GM12878 (cell line): ENCODE results near the gene MAP1S. TPM values are rescaled to one million over a fixed set of nuclear protein-coding genes. Genes with fewer than 3 reads are reported as not detected.

Experiments
- ATAC-seq: fragments of 200-7000 bp; cut with Tn5 transposase; 3 replicates; pipeline ENCODE4 v1.9.1; 2020; ENCODE audit warnings: mild to moderate bottlenecking, moderate library complexity
- BruUV-seq: library from RNA; stranded (reverse); fragments of 400-500 nt; replicated peaks from 2 replicates; lab custom pipeline; 2021; lab: Mats Ljungman, UMichigan
- CTCF ChIA-PET: fragments of 300-600 bp; sonication (Branson Sonifier 250); formaldehyde crosslinking; extraction: SDS; loops from one replicate; lab custom pipeline; 2021; ENCODE audit warnings: inconsistent platforms; lab: Yijun Ruan, JAX
- POLR2A ChIA-PET: fragments of 350-600 bp; formaldehyde crosslinking; extraction: SDS; loops from one replicate; lab custom pipeline; 2021; ENCODE audit warnings: inconsistent platforms; lab: Charles Lee
- RAD21 ChIA-PET: fragments of 300-600 bp; sonication (Branson Sonifier 250); formaldehyde crosslinking; loops from one replicate; lab custom pipeline; 2023; ENCODE audit warnings: antibody characterized with exemption; ENCODE audit not compliant: unreplicated experiment; lab: Charles Lee
- SMC1A ChIA-PET: fragments of 300-600 bp; sonication (Branson Sonifier 250); formaldehyde crosslinking; loops from one replicate; lab custom pipeline; 2023; ENCODE audit not compliant: unreplicated experiment, uncharacterized antibody; lab: Charles Lee
- DNase-seq: peaks from one replicate; pipeline ENCODE4 v3.0.0-alpha.2; 2011; ENCODE audit warnings: low read depth, low spot score
- FAIRE-seq: peaks from 3 replicates; lab custom pipeline; 2011; peaks lifted over from hg19 to GRCh38; lab: Jason Lieb, UNC
- H2AFZ ChIP-seq: 2 replicates; pipeline ENCODE4 v1.6.0; 2011; ENCODE audit warnings: low read depth, low read length, control low read depth; ENCODE audit not compliant: control insufficient read depth
- H3K27ac ChIP-seq: 2 replicates; pipeline ENCODE4 v1.5.1; 2011; ENCODE audit warnings: control low read depth; ENCODE audit not compliant: control insufficient read depth, insufficient read depth
- H3K27me3 ChIP-seq, 2 experiments: replicated peaks in 1 of 2; 2 replicates each; pipeline versions ENCODE4 v1.6.0 to v1.6.1; 2011; ENCODE audit warnings: low read length in 1 of 2; ENCODE audit not compliant: control insufficient read depth in 2 of 2, insufficient read depth in 2 of 2
- H3K36me3 ChIP-seq, 2 experiments: 2 replicates each; pipeline ENCODE4 v1.5.1; 2011; ENCODE audit warnings: low read length in 1 of 2; ENCODE audit not compliant: control insufficient read depth in 2 of 2, insufficient read depth in 2 of 2
- H3K4me1 ChIP-seq: 2 replicates; pipeline ENCODE4 v1.6.1; 2011; ENCODE audit warnings: mild to moderate bottlenecking, low read length, moderate library complexity, mixed read lengths; ENCODE audit not compliant: control insufficient read depth, insufficient read depth
- H3K4me2 ChIP-seq: 2 replicates; pipeline ENCODE4 v1.6.0; 2011; ENCODE audit warnings: control low read depth; ENCODE audit not compliant: control insufficient read depth, insufficient read depth
- H3K4me3 ChIP-seq: fragments of 200-600 bp; sonication (generic); 2 replicates; pipeline ENCODE4 v1.5.1; 2016
- H3K79me2 ChIP-seq: 2 replicates; pipeline ENCODE4 v1.6.0; 2011; ENCODE audit warnings: low read length; ENCODE audit not compliant: control insufficient read depth, insufficient read depth
- H3K9ac ChIP-seq: 2 replicates; pipeline ENCODE4 v1.8.0; 2011; ENCODE audit warnings: low read length, control low read depth, mixed read lengths; ENCODE audit not compliant: control insufficient read depth, insufficient read depth
- H3K9me3 ChIP-seq: replicated peaks from 3 replicates; pipeline ENCODE4 v1.5.1; 2011; ENCODE audit warnings: mild to moderate bottlenecking, low read length; ENCODE audit not compliant: control insufficient read depth, insufficient read depth
- H4K20me1 ChIP-seq: 2 replicates; pipeline ENCODE4 v1.6.0; 2011; ENCODE audit not compliant: control insufficient read depth, insufficient read depth
- MEF2B ChIP-seq: fragments of 450-650 bp; IDR thresholded peaks from 2 replicates; pipeline ENCODE4 v1.6.1; 2018; ENCODE audit warnings: mild to moderate bottlenecking, moderate library complexity; ENCODE audit not compliant: partially characterized antibody, poor library complexity, severe bottlenecking
- MYC ChIP-seq: IDR thresholded peaks from 2 replicates; pipeline ENCODE4 v1.6.1; 2011; ENCODE audit warnings: mild to moderate bottlenecking, low read length, moderate library complexity, inconsistent platforms; ENCODE audit not compliant: insufficient read depth, insufficient replicate concordance, insufficient read length, severe bottlenecking
- NFYB ChIP-seq: IDR thresholded peaks from 2 replicates; pipeline ENCODE4 v1.6.1; 2011; ENCODE audit warnings: low read depth, mild to moderate bottlenecking, low read length, improper control_type of control experiment, moderate library complexity; ENCODE audit not compliant: insufficient read depth
- RAD21 ChIP-seq: IDR thresholded peaks from 2 replicates; pipeline ENCODE4 v1.6.1; 2011; ENCODE audit warnings: mild to moderate bottlenecking, low read depth, low read length, moderate library complexity; ENCODE audit not compliant: insufficient read depth
- SMARCA5 ChIP-seq: fragments of 450-650 bp; IDR thresholded peaks from 2 replicates; pipeline ENCODE4 v1.6.1; 2017; ENCODE audit warnings: mild to moderate bottlenecking
- SMC3 ChIP-seq: IDR thresholded peaks from 2 replicates; pipeline ENCODE4 v1.6.1; 2011; ENCODE audit warnings: low read length, improper control_type of control experiment, borderline replicate concordance
- SP1 ChIP-seq: IDR thresholded peaks from one replicate; pipeline ENCODE4 v1.6.1; 2011; ENCODE audit warnings: low read depth, low read length
- TCF3 ChIP-seq: IDR thresholded peaks from 2 replicates; pipeline ENCODE4 v1.6.1; 2012; ENCODE audit warnings: low read depth, mild to moderate bottlenecking, low read length, borderline replicate concordance; ENCODE audit not compliant: insufficient read depth
- WGBS: methylation state at CpG from one replicate; pipeline ENCODE4 v1.1.6; 2016; ENCODE audit warnings: low lambda C conversion rate; ENCODE audit not compliant: insufficient replicate concordance, insufficient coverage; ENCODE audit errors: missing lambda C conversion rate; 5-methylcytosine and 5-hydroxymethylcytosine counted together
- in situ Hi-C: fragments of 300-500 bp; cut with MboI; formaldehyde crosslinking; loops from 9 replicates; pipeline ENCODE4 v1.14.3; 2018; ENCODE audit warnings: mixed read lengths
- intact Hi-C: fragments of 100-400 bp; cut with micrococcal nuclease; formaldehyde crosslinking; loops from one replicate; pipeline ENCODE4 v1.14.2; 2022; ENCODE audit not compliant: unreplicated experiment
- polyA plus RNA-seq, 11 experiments: library from polyadenylated mRNA; depleted of rRNA in 4 of 11; unstranded in 6 of 11; stranded (reverse) in 5 of 11; fragments of >200 nt; fragmentation: Nextera tagmentation in 4 of 11; fragmentation: Illumina TruSeq in 1 of 11; extraction: Ambion mirVana in 4 of 11; extraction: Trizol in 1 of 11; gene quantifications; 1 replicate in 1 of 11; 2 replicates in 10 of 11; pipeline versions ENCODE4 v1.2.1 to v1.2.3, GENCODE V29; 2011 to 2016; ENCODE audit warnings: inconsistent platforms in 2 of 11, missing spikeins in 2 of 11, low read depth in 1 of 11
- total RNA-seq, 4 experiments: library from RNA; depleted of rRNA in 3 of 4; stranded (reverse); fragments of >200 nt in 3 of 4; fragmentation: Illumina TruSeq in 1 of 4; extraction: Trizol in 1 of 4; gene quantifications; 2 replicates each; pipeline versions ENCODE4 v1.2.1 to v1.2.3, GENCODE V29; 2013 to 2021
- TF ChIP-seq, protein P1 (sequence below): fragments of 450-650 bp; IDR thresholded peaks from 2 replicates; pipeline ENCODE4 v1.6.1; 2016; ENCODE audit warnings: mild to moderate bottlenecking
- TF ChIP-seq, protein P2 (sequence below), 3 experiments: IDR thresholded peaks in 2 of 3; conservative IDR thresholded peaks in 1 of 3; 2 replicates each; pipeline ENCODE4 v1.5.1; 2011; ENCODE audit warnings: low read depth in 3 of 3, low read length in 3 of 3, mild to moderate bottlenecking in 3 of 3, control low read depth in 2 of 3, moderate library complexity in 2 of 3, inconsistent platforms in 1 of 3, mixed read lengths in 1 of 3; ENCODE audit not compliant: control insufficient read depth in 2 of 3, insufficient read depth in 1 of 3; ENCODE audit errors: extremely low read depth in 1 of 3

The MAP1S gene
- total and polyA plus RNA-seq, 10 of the 15 experiments (the other 5 are each of a cell fraction or from before 2014, with no cell fraction given) = 2.1 to 63.9 (median 15.0) TPM

- TF ChIP-seq, protein P1, sequence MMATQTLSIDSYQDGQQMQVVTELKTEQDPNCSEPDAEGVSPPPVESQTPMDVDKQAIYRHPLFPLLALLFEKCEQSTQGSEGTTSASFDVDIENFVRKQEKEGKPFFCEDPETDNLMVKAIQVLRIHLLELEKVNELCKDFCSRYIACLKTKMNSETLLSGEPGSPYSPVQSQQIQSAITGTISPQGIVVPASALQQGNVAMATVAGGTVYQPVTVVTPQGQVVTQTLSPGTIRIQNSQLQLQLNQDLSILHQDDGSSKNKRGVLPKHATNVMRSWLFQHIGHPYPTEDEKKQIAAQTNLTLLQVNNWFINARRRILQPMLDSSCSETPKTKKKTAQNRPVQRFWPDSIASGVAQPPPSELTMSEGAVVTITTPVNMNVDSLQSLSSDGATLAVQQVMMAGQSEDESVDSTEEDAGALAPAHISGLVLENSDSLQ = peak; percentile 96
- TF ChIP-seq MYC = no peak
- peak; percentile 80 for TF ChIP-seq SP1
- TF ChIP-seq NFYB = peak; percentile 46; the same call in 1 of the 2 replicates
Measured at GRCh38 chr19:17772172-17772571, 52.9 kb downstream of the MAP1S start (continued).

DNA sequence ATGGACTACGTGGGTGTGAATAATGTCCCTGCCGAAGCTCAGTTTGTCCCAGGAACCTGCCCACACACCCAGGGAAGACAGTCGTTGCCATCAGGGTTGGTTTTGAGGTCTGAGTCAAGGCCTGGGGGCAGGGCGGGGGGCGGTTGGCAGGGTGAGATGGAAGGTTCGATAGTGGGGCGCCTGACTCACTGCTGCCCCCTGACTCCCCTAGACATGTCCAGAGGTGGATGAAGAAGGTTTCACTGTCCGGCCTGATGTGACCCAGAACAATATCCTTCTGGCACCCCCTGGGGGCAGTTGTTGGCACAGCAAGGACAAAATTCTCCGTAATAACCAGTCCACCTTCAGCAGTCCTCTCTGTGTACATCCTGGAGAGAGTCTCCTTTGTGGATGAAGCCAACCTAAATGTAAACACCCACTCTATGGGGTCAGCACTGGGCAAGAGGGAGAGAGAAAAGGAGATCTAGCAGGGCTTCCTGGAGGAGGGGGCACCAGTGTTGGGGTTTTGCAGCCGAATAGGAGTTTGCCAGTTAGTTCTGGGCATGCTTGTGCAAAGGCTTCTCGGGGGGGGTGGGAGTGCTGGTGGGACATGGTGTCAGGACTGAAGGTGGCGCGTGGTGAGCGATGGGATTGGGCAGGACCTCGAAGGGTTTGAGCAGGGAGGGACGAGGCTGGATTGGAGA is 56.1 kb downstream of the MAP1S start:
- Histone ChIP-seq H3K27ac (peak overlapping the region; percentile 76), H4K20me1 (no peaks in the 10 kb centered on the region; the same call in 1 of the 2 replicates), H3K4me2 (peak overlapping the region; percentile 75), H3K9me3 (no peaks in the 10 kb centered on the region), H3K36me3 (peaks cover 8 to 12% of the 10 kb centered on the region in 2 experiments), H3K4me3 (no peak overlapping the region), H2AFZ (no peak overlapping the region), H3K27me3 (no peaks in the 10 kb centered on the region), H3K9ac (no peak overlapping the region), H3K79me2 (no peaks in the 10 kb centered on the region)
- WGBS = 95% methylated on average over 15 of the region's 16 CpGs
- 0 out of 3 replicates have a peak, but pooled peaks have one; percentile 7 for ATAC-seq
- ChIA-PET POLR2A (interaction anchor here (0.6 to 2.1 kb wide), 7 partner anchors 8 to 60 kb away, joined by 3 to 23 read pairs (median 4); partner anchors contain the start of gene FCHO1), RAD21 (interaction anchor here (0.5 to 5.0 kb wide), 12 partner anchors 7 to 157 kb away, joined by 3 to 96 read pairs (median 4); partner anchors contain the start of genes CCDC124, FCHO1, JAK3 and RPL18A), SMC1A (interaction anchor here (0.9 to 2.6 kb wide), 12 partner anchors 9 to 156 kb away, joined by 3 to 20 read pairs (median 5); partner anchors contain the start of genes FCHO1 and RPL18A), CTCF (interaction anchor here (0.7 to 4.4 kb wide), 23 partner anchors 9 to 245 kb away, joined by 3 to 28 read pairs (median 5); partner anchors contain the start of genes FCHO1, JAK3 and MAP1S)
- FAIRE-seq = no peak
- intact Hi-C loops (loop anchor here (5.0 kb wide), 1 partner anchor 82 kb away; the partner anchor contains the start of gene RPL18A), in situ Hi-C loops (no loop called here)
- DNase-seq = no peak
- BruUV-seq = TSS peak; percentile 41
- TF ChIP-seq SMC3 (peak; percentile 48; the same call in 1 of the 2 replicates), MEF2B (no peak), TCF3 (no peak), RAD21 (peak; percentile 60), SMARCA5 (peak; percentile 83)
- TF ChIP-seq, protein P2, sequence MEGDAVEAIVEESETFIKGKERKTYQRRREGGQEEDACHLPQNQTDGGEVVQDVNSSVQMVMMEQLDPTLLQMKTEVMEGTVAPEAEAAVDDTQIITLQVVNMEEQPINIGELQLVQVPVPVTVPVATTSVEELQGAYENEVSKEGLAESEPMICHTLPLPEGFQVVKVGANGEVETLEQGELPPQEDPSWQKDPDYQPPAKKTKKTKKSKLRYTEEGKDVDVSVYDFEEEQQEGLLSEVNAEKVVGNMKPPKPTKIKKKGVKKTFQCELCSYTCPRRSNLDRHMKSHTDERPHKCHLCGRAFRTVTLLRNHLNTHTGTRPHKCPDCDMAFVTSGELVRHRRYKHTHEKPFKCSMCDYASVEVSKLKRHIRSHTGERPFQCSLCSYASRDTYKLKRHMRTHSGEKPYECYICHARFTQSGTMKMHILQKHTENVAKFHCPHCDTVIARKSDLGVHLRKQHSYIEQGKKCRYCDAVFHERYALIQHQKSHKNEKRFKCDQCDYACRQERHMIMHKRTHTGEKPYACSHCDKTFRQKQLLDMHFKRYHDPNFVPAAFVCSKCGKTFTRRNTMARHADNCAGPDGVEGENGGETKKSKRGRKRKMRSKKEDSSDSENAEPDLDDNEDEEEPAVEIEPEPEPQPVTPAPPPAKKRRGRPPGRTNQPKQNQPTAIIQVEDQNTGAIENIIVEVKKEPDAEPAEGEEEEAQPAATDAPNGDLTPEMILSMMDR (IDR thresholded peaks at IDR 0.05 in 2 of 3, conservative IDR thresholded peaks at IDR 0.05 in 1 of 3; ENCODE audit: control insufficient read depth in 2 of 3, extremely low read depth in 1 of 3, insufficient read depth in 1 of 3, low read depth in 3 of 3, low read length in 3 of 3) = peak; percentile 48 to 71 (median 64)
- TF ChIP-seq, all 136 proteins: peak for 4
- peaks cover 20% of the 10 kb centered on the region for H3K4me1 ChIP-seq
